Right lobe of liver (tissue), 4 donors: ENCODE results near the gene INSR.

ENCODE experiments used
- CTCF ChIP-seq, 4 donors: fragments of 200-600 bp in 3 of 4; fragments of 450-650 bp in 1 of 4; IDR thresholded peaks; one replicate each; pipeline versions ENCODE4 v1.5.1 to v1.8.0; 2016 to 2022; ENCODE audit warnings: antibody characterized with exemption in 4 of 4, mild to moderate bottlenecking in 2 of 4
- POLR2A ChIP-seq: fragments of 450-650 bp; IDR thresholded peaks from one replicate; pipeline ENCODE4 v1.6.1; 2017; ENCODE audit warnings: antibody characterized with exemption, mild to moderate bottlenecking
- donor health status: DM: no; HTN: no; CAD: no.
- donor health status: DM: no; HTN: no; CAD: no.
- donor health status: DM: no; HTN: yes; CAD: no.

GRCh38 chr19:7295912-7296536 is 1.8 kb upstream of the INSR start:
- TF ChIP-seq CTCF (IDR thresholded peaks at IDR 0.05), result no peak
- no peak for TF ChIP-seq POLR2A
